Measurements from ENCODE around the gene RGS7. TPM values are rescaled to one million over a fixed set of nuclear protein-coding genes. Genes with fewer than 3 reads are reported as not detected.

The RGS7 gene
- total RNA-seq, 3 donors from 2014 or later (not counting 1 experiment from before 2014, with no cell fraction given): not detected

- intact Hi-C loops (cut with micrococcal nuclease): no loop called here
- Mint-ChIP-seq H3K36me3 (no peaks in the 10 kb centered on the region), H3K9me3 (peaks cover 6 to 11% of the 10 kb centered on the region in 2 donors), H3K4me1 (no peaks in the 10 kb centered on the region), H3K4me3 (no peak overlapping the region), H3K27me3 (ENCODE audit: low read depth in 2 of 2) (no peaks in the 10 kb centered on the region), H3K27ac (no peak overlapping the region)
- Histone ChIP-seq H3K9me3 (ENCODE audit: control insufficient read depth, insufficient read depth, low read length) (no peaks in the 10 kb centered on the region), H3K4me3 (ENCODE audit: low read length) (no peak overlapping the region), H3K27me3 (ENCODE audit: control insufficient read depth, insufficient read depth, low read length) (no peaks in the 10 kb centered on the region), H3K36me3 (ENCODE audit: control insufficient read depth, insufficient read depth, low read length) (no peaks in the 10 kb centered on the region), H3K27ac (ENCODE audit: low read length) (no peak overlapping the region), H3K4me1 (ENCODE audit: control insufficient read depth, insufficient read depth, low read length) (no peaks in the 10 kb centered on the region)
- TF ChIP-seq, protein P1, sequence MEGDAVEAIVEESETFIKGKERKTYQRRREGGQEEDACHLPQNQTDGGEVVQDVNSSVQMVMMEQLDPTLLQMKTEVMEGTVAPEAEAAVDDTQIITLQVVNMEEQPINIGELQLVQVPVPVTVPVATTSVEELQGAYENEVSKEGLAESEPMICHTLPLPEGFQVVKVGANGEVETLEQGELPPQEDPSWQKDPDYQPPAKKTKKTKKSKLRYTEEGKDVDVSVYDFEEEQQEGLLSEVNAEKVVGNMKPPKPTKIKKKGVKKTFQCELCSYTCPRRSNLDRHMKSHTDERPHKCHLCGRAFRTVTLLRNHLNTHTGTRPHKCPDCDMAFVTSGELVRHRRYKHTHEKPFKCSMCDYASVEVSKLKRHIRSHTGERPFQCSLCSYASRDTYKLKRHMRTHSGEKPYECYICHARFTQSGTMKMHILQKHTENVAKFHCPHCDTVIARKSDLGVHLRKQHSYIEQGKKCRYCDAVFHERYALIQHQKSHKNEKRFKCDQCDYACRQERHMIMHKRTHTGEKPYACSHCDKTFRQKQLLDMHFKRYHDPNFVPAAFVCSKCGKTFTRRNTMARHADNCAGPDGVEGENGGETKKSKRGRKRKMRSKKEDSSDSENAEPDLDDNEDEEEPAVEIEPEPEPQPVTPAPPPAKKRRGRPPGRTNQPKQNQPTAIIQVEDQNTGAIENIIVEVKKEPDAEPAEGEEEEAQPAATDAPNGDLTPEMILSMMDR (IDR thresholded peaks at IDR 0.05): no peak
- no peak for ATAC-seq
- no peak for DNase-seq
- WGBS (ENCODE audit: insufficient coverage): 86% methylated on average over 4 of the region's 4 CpGs
These were observed 480.9 kb downstream of the RGS7 start for GRCh38 chr1:240876071-240876470.

DNA sequence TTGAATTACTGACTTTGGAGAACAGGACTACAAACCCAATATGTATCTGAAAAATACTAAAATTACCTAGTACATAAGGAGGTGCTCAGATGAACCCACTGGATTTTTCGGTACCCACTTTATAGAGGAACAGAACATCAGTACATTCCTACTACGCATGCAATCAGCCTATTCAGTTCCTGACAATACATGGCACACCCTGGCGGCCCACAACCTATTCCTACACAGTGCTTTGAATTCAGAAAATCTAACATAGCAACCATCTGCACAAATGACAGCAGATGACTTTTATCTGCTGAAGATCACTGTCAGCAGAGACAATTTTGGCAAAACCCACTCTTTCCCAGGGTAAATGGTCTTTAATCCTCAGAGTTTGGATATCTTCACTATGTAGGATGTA, 487.9 kb downstream of the RGS7 start:
- DNase-seq (no peak), ATAC-seq (no peak)
- Histone ChIP-seq H3K4me1 (ENCODE audit: control insufficient read depth, insufficient read depth, low read length) (no peaks in the 10 kb centered on the region), H3K36me3 (ENCODE audit: control insufficient read depth, insufficient read depth, low read length) (no peaks in the 10 kb centered on the region), H3K27ac (ENCODE audit: low read length) (no peak overlapping the region), H3K27me3 (ENCODE audit: control insufficient read depth, insufficient read depth, low read length) (no peaks in the 10 kb centered on the region), H3K9me3 (ENCODE audit: control insufficient read depth, insufficient read depth, low read length) (no peaks in the 10 kb centered on the region), H3K4me3 (ENCODE audit: low read length) (no peak overlapping the region)
- Mint-ChIP-seq H3K27ac (no peak overlapping the region), H3K4me3 (no peak overlapping the region), H3K36me3 (no peaks in the 10 kb centered on the region), H3K27me3 (ENCODE audit: low read depth in 2 of 2) (no peaks in the 10 kb centered on the region), H3K4me1 (no peaks in the 10 kb centered on the region), H3K9me3 (peaks cover 3 to 8% of the 10 kb centered on the region in 2 donors)
- intact Hi-C loops (cut with micrococcal nuclease): no loop called here
- 91% methylated on average over 3 of the region's 3 CpGs for WGBS (ENCODE audit: insufficient coverage)
- TF ChIP-seq, protein P1 (IDR thresholded peaks at IDR 0.05): no peak

- no peak overlapping the region for H3K4me3 Mint-ChIP-seq
These were observed 490.3 kb downstream of the RGS7 start for GRCh38 chr1:240866724-240867123.

DNA sequence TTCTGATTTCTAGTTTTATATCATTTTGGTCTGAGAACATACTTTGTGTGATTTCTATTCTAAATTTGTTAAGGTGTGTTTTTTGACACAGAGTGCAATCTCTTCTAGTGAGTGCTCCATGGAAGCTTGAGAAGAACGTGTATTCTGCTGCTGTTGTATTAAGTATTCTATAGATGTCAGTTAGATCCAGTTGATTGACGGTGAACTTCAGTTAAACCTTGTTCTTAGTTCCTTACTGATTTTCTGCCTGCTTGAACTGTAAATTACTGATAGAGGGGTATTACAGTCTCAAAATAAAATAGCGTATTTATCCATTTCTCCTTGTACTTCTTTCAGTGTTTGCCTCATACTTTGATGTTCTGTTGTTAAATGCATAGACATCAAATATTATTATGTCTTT, 497.0 kb downstream of the RGS7 start:
- TF ChIP-seq, protein P1 (IDR thresholded peaks at IDR 0.05): no peak
- H3K36me3 Mint-ChIP-seq: no peaks in the 10 kb centered on the region
- no peaks in the 10 kb centered on the region for H3K27me3 Mint-ChIP-seq (ENCODE audit: low read depth in 2 of 2)
- Histone ChIP-seq H3K27ac (ENCODE audit: low read length) (no peak overlapping the region), H3K4me3 (ENCODE audit: low read length) (no peak overlapping the region), H3K27me3 (ENCODE audit: control insufficient read depth, insufficient read depth, low read length) (no peaks in the 10 kb centered on the region), H3K36me3 (ENCODE audit: control insufficient read depth, insufficient read depth, low read length) (no peaks in the 10 kb centered on the region), H3K4me1 (ENCODE audit: control insufficient read depth, insufficient read depth, low read length) (no peaks in the 10 kb centered on the region), H3K9me3 (ENCODE audit: control insufficient read depth, insufficient read depth, low read length) (no peaks in the 10 kb centered on the region)
- no peaks in the 10 kb centered on the region for H3K4me1 Mint-ChIP-seq
- DNase-seq: no peak
- peaks cover 2 to 5% of the 10 kb centered on the region in 2 donors for H3K9me3 Mint-ChIP-seq
- H3K4me3 Mint-ChIP-seq: no peak overlapping the region
- no peak overlapping the region for H3K27ac Mint-ChIP-seq
- no peak for ATAC-seq
- intact Hi-C loops (cut with micrococcal nuclease): no loop called here
- 84% methylated on average over 2 of the region's 3 CpGs for WGBS (ENCODE audit: insufficient coverage)

More at GRCh38 chr1:240866724-240867123, 490.3 kb downstream of the RGS7 start:
- Histone ChIP-seq H3K4me1 (ENCODE audit: control insufficient read depth, insufficient read depth, low read length) (no peaks in the 10 kb centered on the region), H3K27me3 (ENCODE audit: control insufficient read depth, insufficient read depth, low read length) (no peaks in the 10 kb centered on the region), H3K36me3 (ENCODE audit: control insufficient read depth, insufficient read depth, low read length) (no peaks in the 10 kb centered on the region), H3K4me3 (ENCODE audit: low read length) (no peak overlapping the region), H3K27ac (ENCODE audit: low read length) (no peak overlapping the region), H3K9me3 (ENCODE audit: control insufficient read depth, insufficient read depth, low read length) (no peaks in the 10 kb centered on the region)
- ATAC-seq (no peak), DNase-seq (no peak)
- Mint-ChIP-seq H3K36me3 (no peaks in the 10 kb centered on the region), H3K27me3 (ENCODE audit: low read depth in 2 of 2) (no peaks in the 10 kb centered on the region), H3K4me1 (no peaks in the 10 kb centered on the region), H3K27ac (no peak overlapping the region), H3K9me3 (peaks cover 3 to 8% of the 10 kb centered on the region in 2 donors)
- intact Hi-C loops (cut with micrococcal nuclease): no loop called here
- TF ChIP-seq, protein P1 (IDR thresholded peaks at IDR 0.05): no peak
- WGBS (ENCODE audit: insufficient coverage): 52% methylated on average over 2 of the region's 2 CpGs

Data from natural killer cell (primary cell).